ENCODE measurements around the gene ZNF74.

GRCh38 chr22:20388200-20388599 is 5.8 kb upstream of the ZNF74 start:
- TF ChIP-seq, protein P1, sequence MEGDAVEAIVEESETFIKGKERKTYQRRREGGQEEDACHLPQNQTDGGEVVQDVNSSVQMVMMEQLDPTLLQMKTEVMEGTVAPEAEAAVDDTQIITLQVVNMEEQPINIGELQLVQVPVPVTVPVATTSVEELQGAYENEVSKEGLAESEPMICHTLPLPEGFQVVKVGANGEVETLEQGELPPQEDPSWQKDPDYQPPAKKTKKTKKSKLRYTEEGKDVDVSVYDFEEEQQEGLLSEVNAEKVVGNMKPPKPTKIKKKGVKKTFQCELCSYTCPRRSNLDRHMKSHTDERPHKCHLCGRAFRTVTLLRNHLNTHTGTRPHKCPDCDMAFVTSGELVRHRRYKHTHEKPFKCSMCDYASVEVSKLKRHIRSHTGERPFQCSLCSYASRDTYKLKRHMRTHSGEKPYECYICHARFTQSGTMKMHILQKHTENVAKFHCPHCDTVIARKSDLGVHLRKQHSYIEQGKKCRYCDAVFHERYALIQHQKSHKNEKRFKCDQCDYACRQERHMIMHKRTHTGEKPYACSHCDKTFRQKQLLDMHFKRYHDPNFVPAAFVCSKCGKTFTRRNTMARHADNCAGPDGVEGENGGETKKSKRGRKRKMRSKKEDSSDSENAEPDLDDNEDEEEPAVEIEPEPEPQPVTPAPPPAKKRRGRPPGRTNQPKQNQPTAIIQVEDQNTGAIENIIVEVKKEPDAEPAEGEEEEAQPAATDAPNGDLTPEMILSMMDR (IDR thresholded peaks at IDR 0.05; ENCODE audit: poor library complexity) = no peak
- TF ChIP-seq EZH2phosphoT487 (IDR thresholded peaks at IDR 0.05; ENCODE audit: low read depth, severe bottlenecking, unreplicated experiment) = no peak
